Thoracic aorta (tissue), 2 donors: ENCODE results near the gene POR. TPM values are rescaled to one million over a fixed set of nuclear protein-coding genes. Genes with fewer than 3 reads are reported as not detected.

Source experiments
- ATAC-seq: fragments of 150-250 bp; one replicate; pipeline ENCODE4 v1.8.0; 2017; ENCODE audit warnings: low read depth; ENCODE audit not compliant: insufficient number of reproducible peaks, low FRiP score
- DNase-seq: peaks from one replicate; pipeline ENCODE4 v3.0.0-alpha.2; 2020; ENCODE audit warnings: low spot score
- H3K27ac ChIP-seq, 2 donors: fragments of 200-600 bp; sonication (generic); 1 replicate in 1 of 2; 2 replicates in 1 of 2; pipeline ENCODE4 v1.5.1; 2016; ENCODE audit warnings: mild to moderate bottlenecking in 2 of 2, moderate library complexity in 2 of 2
- H3K27me3 ChIP-seq: fragments of 200-600 bp; sonication (generic); replicated peaks from 2 replicates; pipeline ENCODE4 v1.6.0; 2016; ENCODE audit warnings: mild to moderate bottlenecking; ENCODE audit not compliant: insufficient read depth
- H3K36me3 ChIP-seq: fragments of 200-600 bp; sonication (generic); one replicate; pipeline ENCODE4 v1.5.1; 2016
- H3K4me1 ChIP-seq, 2 donors: fragments of 200-600 bp; sonication (generic); 1 replicate in 1 of 2; 2 replicates in 1 of 2; pipeline versions ENCODE4 v1.5.1 to v1.6.0; 2016; ENCODE audit warnings: low read depth in 2 of 2, mild to moderate bottlenecking in 1 of 2; ENCODE audit not compliant: control insufficient read depth in 1 of 2
- H3K4me3 ChIP-seq: fragments of 200-600 bp; sonication (generic); 2 replicates; pipeline ENCODE4 v1.5.1; 2016; ENCODE audit warnings: mild to moderate bottlenecking
- H3K9me3 ChIP-seq: fragments of 200-600 bp; sonication (generic); 2 replicates; pipeline ENCODE4 v1.5.1; 2016
- CTCF ChIP-seq: fragments of 200-600 bp; sonication (generic); IDR thresholded peaks from one replicate; pipeline ENCODE4 v1.5.1; 2019; ENCODE audit warnings: antibody characterized with exemption
- total RNA-seq, 2 donors: library from RNA; depleted of rRNA; stranded (reverse); fragments of >200 nt; gene quantifications; one replicate each; pipeline versions ENCODE4 v1.1.0 to v1.2.3, GENCODE V29; 2016

The POR gene
- total RNA-seq, 2 donors from 2014 or later, result 70.1 to 77.4 TPM

- H3K27ac ChIP-seq, result no peak overlapping the region
These were observed 29.6 kb downstream of the POR start for GRCh38 chr7:75944507-75944906.

GRCh38 chr7:75945297-75946168, 30.6 kb downstream of the POR start:
- no peak for ATAC-seq
- TF ChIP-seq CTCF, result no peak
- H3K27me3 ChIP-seq, result no peaks in the 10 kb centered on the region
- H3K27ac ChIP-seq, result no peak overlapping the region
- no peak overlapping the region for H3K4me3 ChIP-seq
- DNase-seq, result no peak
- no peaks in the 10 kb centered on the region for H3K9me3 ChIP-seq
- peaks cover 0 to 20% of the 10 kb centered on the region in 2 donors for H3K4me1 ChIP-seq
- H3K36me3 ChIP-seq, result peaks cover 3% of the 10 kb centered on the region

More at GRCh38 chr7:75944507-75944906, 29.6 kb downstream of the POR start:
- Histone ChIP-seq H3K4me3 (no peak overlapping the region), H3K9me3 (no peaks in the 10 kb centered on the region), H3K4me1 (peaks cover 0 to 15% of the 10 kb centered on the region in 2 donors), H3K27me3 (no peaks in the 10 kb centered on the region), H3K36me3 (peaks cover 3% of the 10 kb centered on the region)
- ATAC-seq (no peak), DNase-seq (no peak)
- no peak for TF ChIP-seq CTCF

- no peak for TF ChIP-seq CTCF
- no peak for ATAC-seq
These were observed 31.4 kb downstream of the POR start for GRCh38 chr7:75946207-75946855.

GRCh38 chr7:75948179-75948578, 33.2 kb downstream of the POR start:
- Histone ChIP-seq H3K36me3 (peaks cover 3% of the 10 kb centered on the region), H3K4me1 (peaks cover 0 to 20% of the 10 kb centered on the region in 2 donors), H3K9me3 (no peaks in the 10 kb centered on the region), H3K4me3 (no peak overlapping the region), H3K27ac (no peak overlapping the region), H3K27me3 (no peaks in the 10 kb centered on the region)
- TF ChIP-seq CTCF, result no peak
- DNase-seq (no peak), ATAC-seq (no peak)

More at GRCh38 chr7:75946207-75946855, 31.4 kb downstream of the POR start:
- Histone ChIP-seq H3K4me3 (no peak overlapping the region), H3K9me3 (no peaks in the 10 kb centered on the region), H3K27me3 (no peaks in the 10 kb centered on the region), H3K4me1 (peaks cover 0 to 20% of the 10 kb centered on the region in 2 donors), H3K36me3 (peaks cover 3% of the 10 kb centered on the region), H3K27ac (no peak overlapping the region)
- no peak for DNase-seq

GRCh38 chr7:75950111-75950681, 35.2 kb downstream of the POR start:
- no peaks in the 10 kb centered on the region for H3K27me3 ChIP-seq
- H3K4me1 ChIP-seq, result peaks cover 2 to 21% of the 10 kb centered on the region in 2 donors
- no peak overlapping the region for H3K27ac ChIP-seq
- H3K9me3 ChIP-seq, result no peaks in the 10 kb centered on the region
- no peak for TF ChIP-seq CTCF
- no peak overlapping the region for H3K4me3 ChIP-seq
- no peak for ATAC-seq
- DNase-seq, result no peak
- peaks cover 13% of the 10 kb centered on the region for H3K36me3 ChIP-seq
